SU-DHL-6 (cell line): Measurements from ENCODE around the gene TSNAX.

ENCODE experiments used
- EZH2phosphoT487 ChIP-seq: fragments of 200-600 bp; sonication (generic), shearing (Covaris generic); conservative IDR thresholded peaks from 2 replicates; pipeline ENCODE4 v1.6.1; 2018; ENCODE audit warnings: mild to moderate bottlenecking, antibody characterized with exemption, low read length, moderate library complexity, mixed read lengths
- TF ChIP-seq, protein P1 (sequence below): fragments of 200-600 bp; sonication (generic); IDR thresholded peaks from one replicate; pipeline ENCODE4 v1.5.1; 2017; ENCODE audit warnings: antibody characterized with exemption, mild to moderate bottlenecking, low read length, moderate library complexity; ENCODE audit not compliant: insufficient read depth, poor library complexity, severe bottlenecking

DNA sequence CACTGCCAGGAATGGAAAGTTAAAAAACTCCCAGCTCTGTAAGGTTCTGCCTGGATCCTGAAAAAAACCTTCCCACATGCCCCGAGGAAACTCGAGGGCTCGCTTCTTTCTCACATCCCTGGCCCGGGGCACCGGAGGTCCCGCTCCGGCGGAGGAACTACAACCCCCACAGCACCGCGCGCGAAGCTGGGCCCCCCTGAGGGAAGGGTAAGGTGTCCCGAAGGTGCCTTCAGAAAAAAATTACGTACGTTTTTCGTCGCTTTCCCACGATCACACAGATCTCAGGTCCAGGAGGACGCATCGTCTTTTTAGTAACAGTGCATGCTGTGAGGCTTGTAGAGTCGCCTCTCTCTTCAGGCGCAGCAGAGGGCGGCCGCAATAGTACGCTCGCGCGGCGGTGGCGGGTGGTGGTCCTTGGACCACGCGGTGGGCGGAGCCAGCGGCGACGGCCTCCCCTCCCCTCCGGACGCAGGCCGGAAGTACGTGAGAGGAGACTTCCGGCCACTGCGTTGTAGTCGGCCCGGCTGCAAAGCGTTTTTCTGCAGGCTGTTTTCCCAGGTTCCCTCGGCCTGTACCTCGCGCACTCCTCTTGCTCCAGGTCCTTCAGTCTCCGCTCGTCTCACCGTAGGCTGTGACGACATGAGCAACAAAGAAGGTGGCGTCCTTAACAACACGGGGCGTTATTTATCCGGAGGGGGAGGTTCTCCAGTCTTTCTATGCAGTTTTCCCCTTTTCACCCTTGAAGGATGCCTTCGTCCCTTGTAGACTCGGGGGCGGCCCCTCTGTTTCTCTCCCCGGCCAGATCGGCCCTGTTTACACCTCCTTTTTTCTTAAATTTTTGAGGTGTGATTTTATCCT, at the start of gene TSNAX:
- TF ChIP-seq, protein P1, sequence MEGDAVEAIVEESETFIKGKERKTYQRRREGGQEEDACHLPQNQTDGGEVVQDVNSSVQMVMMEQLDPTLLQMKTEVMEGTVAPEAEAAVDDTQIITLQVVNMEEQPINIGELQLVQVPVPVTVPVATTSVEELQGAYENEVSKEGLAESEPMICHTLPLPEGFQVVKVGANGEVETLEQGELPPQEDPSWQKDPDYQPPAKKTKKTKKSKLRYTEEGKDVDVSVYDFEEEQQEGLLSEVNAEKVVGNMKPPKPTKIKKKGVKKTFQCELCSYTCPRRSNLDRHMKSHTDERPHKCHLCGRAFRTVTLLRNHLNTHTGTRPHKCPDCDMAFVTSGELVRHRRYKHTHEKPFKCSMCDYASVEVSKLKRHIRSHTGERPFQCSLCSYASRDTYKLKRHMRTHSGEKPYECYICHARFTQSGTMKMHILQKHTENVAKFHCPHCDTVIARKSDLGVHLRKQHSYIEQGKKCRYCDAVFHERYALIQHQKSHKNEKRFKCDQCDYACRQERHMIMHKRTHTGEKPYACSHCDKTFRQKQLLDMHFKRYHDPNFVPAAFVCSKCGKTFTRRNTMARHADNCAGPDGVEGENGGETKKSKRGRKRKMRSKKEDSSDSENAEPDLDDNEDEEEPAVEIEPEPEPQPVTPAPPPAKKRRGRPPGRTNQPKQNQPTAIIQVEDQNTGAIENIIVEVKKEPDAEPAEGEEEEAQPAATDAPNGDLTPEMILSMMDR = no peak
- no peak for TF ChIP-seq EZH2phosphoT487
